K562 (cell line): Measurements from ENCODE around the gene ASGR1. TPM values are rescaled to one million over a fixed set of nuclear protein-coding genes. Genes with fewer than 3 reads are reported as not detected.

Experiments used
- ATAC-seq: fragments of 200-7000 bp; cut with Tn5 transposase; 3 replicates; pipeline ENCODE4 v1.9.1; 2020; ENCODE audit warnings: moderate library complexity
- BruUV-seq: library from RNA; stranded (reverse); fragments of 400-500 nt; replicated peaks from 2 replicates; lab custom pipeline; 2021; lab: Mats Ljungman, UMichigan
- CTCF ChIA-PET: fragments of 300-600 bp; formaldehyde crosslinking; extraction: SDS; loops from one replicate; lab custom pipeline; 2021; ENCODE audit warnings: low intra/inter-chr PET ratio; lab: Yijun Ruan, JAX
- POLR2A ChIA-PET: fragments of 300-600, 350-650 bp; sonication (Branson Sonifier 250); formaldehyde crosslinking; extraction: SDS; loops from one replicate; lab custom pipeline; 2021; ENCODE audit warnings: antibody characterized with exemption, inconsistent platforms; lab: Yijun Ruan, JAX
- DNase-seq, 4 experiments: peaks; one replicate each; pipeline versions ENCODE4 v3.0.0 to v3.0.0-alpha.2; 2011 to 2018; ENCODE audit warnings: low spot score in 3 of 4, mixed read lengths in 3 of 4; ENCODE audit errors: extremely low read depth in 1 of 4
- FAIRE-seq: peaks from 2 replicates; lab custom pipeline; 2011; peaks lifted over from hg19 to GRCh38; lab: Jason Lieb, UNC
- H2AFZ ChIP-seq: 2 replicates; pipeline ENCODE4 v1.6.0; 2011; ENCODE audit warnings: low read depth, low read length, control low read depth, inconsistent platforms
- H3K27ac ChIP-seq: fragments of 200-600 bp; 3 replicates; pipeline ENCODE4 v1.8.0; 2011; ENCODE audit warnings: low read depth, mild to moderate bottlenecking, control low read depth, inconsistent platforms, low read length, moderate library complexity, mixed read lengths; ENCODE audit errors: extremely low read depth
- H3K27me3 ChIP-seq, 2 experiments: fragments of 300-600 bp in 1 of 2; 2 replicates in 1 of 2; 3 replicates in 1 of 2; pipeline versions ENCODE4 v1.6.0 to v1.8.0; 2011; ENCODE audit warnings: inconsistent platforms in 2 of 2, low read length in 2 of 2, mild to moderate bottlenecking in 1 of 2, mixed read lengths in 1 of 2, moderate library complexity in 1 of 2; ENCODE audit not compliant: control insufficient read depth in 2 of 2, insufficient read depth in 2 of 2
- H3K36me3 ChIP-seq: fragments of 300-600 bp; 3 replicates; pipeline ENCODE4 v1.8.0; 2011; ENCODE audit warnings: mild to moderate bottlenecking, low read length, inconsistent platforms; ENCODE audit not compliant: control insufficient read depth, insufficient read depth
- H3K4me1 ChIP-seq, 2 experiments: fragments of 200-600 bp in 1 of 2; replicated peaks in 1 of 2; 2 replicates in 1 of 2; 3 replicates in 1 of 2; pipeline versions ENCODE4 v1.5.1 to v1.8.0; 2011; ENCODE audit warnings: inconsistent platforms in 2 of 2, low read length in 2 of 2, mild to moderate bottlenecking in 1 of 2, mixed read lengths in 1 of 2, moderate library complexity in 1 of 2; ENCODE audit not compliant: control insufficient read depth in 2 of 2, insufficient read depth in 2 of 2
- H3K4me2 ChIP-seq: 2 replicates; pipeline ENCODE4 v1.6.1; 2011; ENCODE audit warnings: low read length, control low read depth, inconsistent platforms, mixed read lengths; ENCODE audit not compliant: insufficient read depth
- H3K4me3 ChIP-seq: fragments of 200-600 bp; sonication (generic), shearing (Covaris generic); 2 replicates; pipeline ENCODE4 v1.5.1; 2016; ENCODE audit warnings: control low read depth, inconsistent platforms
- H3K79me2 ChIP-seq: fragments of 200-600 bp; 3 replicates; pipeline ENCODE4 v1.8.0; 2011; ENCODE audit warnings: low read length, inconsistent platforms; ENCODE audit not compliant: control insufficient read depth, insufficient read depth
- H3K9ac ChIP-seq, 2 experiments: 2 replicates each; pipeline versions ENCODE4 v1.6.0 to v1.6.1; 2011; ENCODE audit warnings: low read depth in 2 of 2, low read length in 2 of 2, control low read depth in 1 of 2, inconsistent platforms in 1 of 2, mild to moderate bottlenecking in 1 of 2, mixed read lengths in 1 of 2; ENCODE audit not compliant: insufficient read depth in 1 of 2
- H3K9me1 ChIP-seq: one replicate; pipeline ENCODE4 v1.6.0; 2011; ENCODE audit warnings: inconsistent platforms, mild to moderate bottlenecking, low read length, moderate library complexity; ENCODE audit not compliant: control insufficient read depth, insufficient read depth
- H3K9me3 ChIP-seq: replicated peaks from 2 replicates; pipeline ENCODE4 v1.5.1; 2011; ENCODE audit warnings: low read depth, low read length, inconsistent platforms; ENCODE audit not compliant: control insufficient read depth, insufficient read depth
- H4K20me1 ChIP-seq: replicated peaks from 2 replicates; pipeline ENCODE4 v1.6.1; 2011; ENCODE audit warnings: low read length, inconsistent platforms, mixed read lengths; ENCODE audit not compliant: control insufficient read depth, insufficient read depth
- ELF4 ChIP-seq: fragments of 450-650 bp; formaldehyde crosslinking; IDR thresholded peaks from 2 replicates; pipeline ENCODE4 v1.4.0; 2022; ENCODE audit warnings: missing genetic modification characterization
- FOS ChIP-seq: IDR thresholded peaks from 3 replicates; pipeline ENCODE4 v1.6.1; 2011; ENCODE audit not compliant: insufficient read length; ENCODE audit errors: extremely low read depth
- GABPA ChIP-seq: fragments of 200-800 bp; sonication (Bioruptor generic); conservative IDR thresholded peaks from 2 replicates; pipeline ENCODE4 v1.6.1; 2016; ENCODE audit warnings: low read depth, missing genetic modification characterization, missing compliant biosample characterization
- HDGF ChIP-seq: fragments of 450-650 bp; IDR thresholded peaks from 2 replicates; pipeline ENCODE4 v1.6.1; 2016
- IRF2 ChIP-seq: sonication (generic); formaldehyde crosslinking; IDR thresholded peaks from 2 replicates; pipeline ENCODE4 v1.8.1; 2022; ENCODE audit warnings: mild to moderate bottlenecking, missing genetic modification reagents
- NBN ChIP-seq: fragments of 450-650 bp; IDR thresholded peaks from 2 replicates; pipeline ENCODE4 v1.6.1; 2016; ENCODE audit warnings: low read depth, mild to moderate bottlenecking
- NR2C2 ChIP-seq, 2 experiments: fragments of 200-800 bp in 1 of 2; sonication (Bioruptor generic) in 1 of 2; sonication (generic) in 1 of 2; formaldehyde crosslinking in 1 of 2; IDR thresholded peaks; 2 replicates each; pipeline versions ENCODE4 v1.6.1 to v1.8.0; 2016 to 2022; ENCODE audit warnings: mild to moderate bottlenecking in 1 of 2, missing compliant biosample characterization in 1 of 2, missing genetic modification characterization in 1 of 2, missing genetic modification reagents in 1 of 2
- RBBP5 ChIP-seq: fragments of 200-600 bp; sonication (generic); IDR thresholded peaks from 2 replicates; pipeline ENCODE4 v1.6.1; 2012; ENCODE audit warnings: borderline replicate concordance, mild to moderate bottlenecking, low read length, control low read depth, inconsistent platforms; ENCODE audit not compliant: insufficient read depth, poor library complexity, severe bottlenecking
- VEZF1 ChIP-seq: fragments of 200-800 bp; sonication (Bioruptor generic); IDR thresholded peaks from 2 replicates; pipeline ENCODE4 v1.6.1; 2017; ENCODE audit warnings: missing genetic modification characterization, missing compliant biosample characterization
- ZFX ChIP-seq: sonication (generic); formaldehyde crosslinking; IDR thresholded peaks from 2 replicates; pipeline ENCODE4 v1.8.0; 2022; ENCODE audit warnings: mild to moderate bottlenecking, missing genetic modification reagents, moderate library complexity
- ZNF263 ChIP-seq: sonication (generic); formaldehyde crosslinking; IDR thresholded peaks from 2 replicates; pipeline ENCODE4 v1.8.0; 2022; ENCODE audit warnings: mild to moderate bottlenecking, missing genetic modification reagents, borderline replicate concordance
- ZNF436 ChIP-seq: fragments of 250-450, 450-650 bp; sonication (Bioruptor Pico); formaldehyde crosslinking; IDR thresholded peaks from 2 replicates; pipeline ENCODE4 v1.7.0; 2020; ENCODE audit warnings: mild to moderate bottlenecking
- WGBS: fragments of 100-300 bp; shearing (Covaris generic); methylation state at CpG from one replicate; pipeline ENCODE4 v1.1.6; 2016; ENCODE audit warnings: low coverage, mixed read lengths; ENCODE audit not compliant: insufficient coverage; ENCODE audit errors: missing lambda C conversion rate; 5-methylcytosine and 5-hydroxymethylcytosine counted together
- in situ Hi-C: fragments of 300-500 bp; cut with MboI; formaldehyde crosslinking; loops from 4 replicates; pipeline ENCODE4 v1.15.0; 2018; ENCODE audit warnings: inconsistent platforms, mixed read lengths
- intact Hi-C: fragments of 100-400 bp; cut with micrococcal nuclease; formaldehyde crosslinking; loops from 2 replicates; pipeline ENCODE4 v1.14.2; 2022
- polyA plus RNA-seq, 8 experiments: library from polyadenylated mRNA; depleted of rRNA in 4 of 8; stranded (reverse) in 5 of 8; unstranded in 3 of 8; fragments of >200 nt; fragmentation: Nextera tagmentation in 2 of 8; fragmentation: Illumina TruSeq in 1 of 8; extraction: Ambion mirVana in 2 of 8; extraction: Trizol in 1 of 8; gene quantifications; 2 replicates each; pipeline versions ENCODE4 v1.2.1 to v1.2.3, GENCODE V29; 2011 to 2014; ENCODE audit warnings: inconsistent platforms in 1 of 8, missing spikeins in 1 of 8
- total RNA-seq, 7 experiments: library from RNA; depleted of rRNA in 6 of 7; stranded (reverse); fragments of >200 nt in 6 of 7; fragmentation: Illumina TruSeq in 2 of 7; extraction: Trizol in 2 of 7; gene quantifications; 2 replicates each; pipeline versions ENCODE4 v1.2.1 to v1.2.3, GENCODE V29; 2011 to 2021; ENCODE audit warnings: low replicate concordance in 1 of 7

ASGR1 gene
- total and polyA plus RNA-seq, 9 of the 15 experiments (the other 6 are each of a cell fraction or from before 2014, with no cell fraction given) = 0.11 to 1.0 (median 0.64) TPM; not detected in 2

DNA sequence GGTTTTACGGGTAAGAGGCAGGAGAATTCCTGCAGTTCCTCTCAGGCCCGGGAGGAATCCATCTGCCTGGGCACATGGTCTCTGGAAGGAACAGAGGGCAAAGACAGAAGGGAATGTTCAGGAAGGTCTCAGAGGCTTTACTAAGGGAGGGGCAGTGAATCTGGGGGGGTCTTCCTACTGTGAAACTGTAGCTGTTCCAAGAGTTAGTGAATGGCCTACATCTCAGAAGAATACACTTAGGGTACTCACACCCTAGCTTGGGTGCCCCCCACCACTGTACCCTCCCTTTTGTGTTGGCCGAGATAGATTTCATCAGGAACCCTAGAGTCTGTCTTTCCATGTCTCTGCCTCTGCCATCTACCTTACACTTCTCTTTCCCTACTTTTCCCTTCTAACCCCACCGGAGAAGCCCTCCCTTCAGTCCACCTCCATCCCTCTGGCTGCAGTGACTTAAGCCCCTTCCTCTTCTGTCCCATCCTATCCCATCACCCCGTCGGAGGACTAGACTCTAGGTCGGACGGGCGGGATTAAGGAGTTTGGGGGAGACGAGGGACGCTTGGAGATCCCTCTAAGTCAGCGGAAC, 40.1 kb upstream of the ASGR1 start:
- BruUV-seq = no TSS peak
- no peak for DNase-seq
- CTCF ChIA-PET = no interaction called here
- peak overlapping the region; percentile 87 for H3K4me3 ChIP-seq
- H3K4me1 ChIP-seq = peaks cover 40 to 56% of the 10 kb centered on the region in 2 experiments
- TF ChIP-seq ZNF436 (CRISPR knock-in tag) (0 out of 2 replicates have a peak, but pooled peaks have one; percentile 5), IRF2 (CRISPR knock-in tag) (no peak), RBBP5 (no peak), ZFX (peak; percentile 69; the same call in 1 of the 2 replicates), NBN (peak; percentile 40; the same call in 1 of the 2 replicates), GABPA (tag) (0 out of 2 replicates have a peak, but pooled peaks have one; percentile 1), NR2C2 (CRISPR knock-in tag; IDR thresholded peaks at IDR 0.05) (peak; percentile 49; the same call in 1 of the 2 replicates), NR2C2 (tag; IDR thresholded peaks at IDR 0.05) (no peak), HDGF (0 out of 2 replicates have a peak, but pooled peaks have one; percentile 86), VEZF1 (CRISPR knock-in tag) (0 out of 2 replicates have a peak, but pooled peaks have one; percentile 7), ELF4 (0 out of 2 replicates have a peak, but pooled peaks have one; percentile 17), FOS (no peak), ZNF263 (0 out of 2 replicates have a peak, but pooled peaks have one; percentile 20)
- POLR2A ChIA-PET = interaction anchor here (0.5 to 7.7 kb wide), 9 partner anchors 11 to 318 kb away, joined by 3 to 73 read pairs (median 3); partner anchors contain the start of genes DVL2, GABARAP, PHF23 and SLC16A13
- peak overlapping the region; percentile 93 for H3K4me2 ChIP-seq
- peak overlapping the region; percentile 90 for H3K27ac ChIP-seq
- intact Hi-C loops = no loop called here
- peaks cover 6% of the 10 kb centered on the region for H4K20me1 ChIP-seq
- no peak for FAIRE-seq
- no peaks in the 10 kb centered on the region for H3K9me3 ChIP-seq
- H3K36me3 ChIP-seq = peaks cover 39% of the 10 kb centered on the region; the same call in 2 of the 3 replicates
- H2AFZ ChIP-seq = peak overlapping the region; percentile 94
- peaks cover 6% of the 10 kb centered on the region for H3K9me1 ChIP-seq
- H3K27me3 ChIP-seq = no peaks in the 10 kb centered on the region
- 15% methylated on average over 12 of the region's 12 CpGs for WGBS
- in situ Hi-C loops = no loop called here
- H3K79me2 ChIP-seq = peaks cover 42% of the 10 kb centered on the region
- H3K9ac ChIP-seq = peak overlapping the region; percentile 90 to 99
- no peak; the same call in 2 of the 3 replicates for ATAC-seq
